ENCODE data around the gene ZSWIM4.

DNA sequence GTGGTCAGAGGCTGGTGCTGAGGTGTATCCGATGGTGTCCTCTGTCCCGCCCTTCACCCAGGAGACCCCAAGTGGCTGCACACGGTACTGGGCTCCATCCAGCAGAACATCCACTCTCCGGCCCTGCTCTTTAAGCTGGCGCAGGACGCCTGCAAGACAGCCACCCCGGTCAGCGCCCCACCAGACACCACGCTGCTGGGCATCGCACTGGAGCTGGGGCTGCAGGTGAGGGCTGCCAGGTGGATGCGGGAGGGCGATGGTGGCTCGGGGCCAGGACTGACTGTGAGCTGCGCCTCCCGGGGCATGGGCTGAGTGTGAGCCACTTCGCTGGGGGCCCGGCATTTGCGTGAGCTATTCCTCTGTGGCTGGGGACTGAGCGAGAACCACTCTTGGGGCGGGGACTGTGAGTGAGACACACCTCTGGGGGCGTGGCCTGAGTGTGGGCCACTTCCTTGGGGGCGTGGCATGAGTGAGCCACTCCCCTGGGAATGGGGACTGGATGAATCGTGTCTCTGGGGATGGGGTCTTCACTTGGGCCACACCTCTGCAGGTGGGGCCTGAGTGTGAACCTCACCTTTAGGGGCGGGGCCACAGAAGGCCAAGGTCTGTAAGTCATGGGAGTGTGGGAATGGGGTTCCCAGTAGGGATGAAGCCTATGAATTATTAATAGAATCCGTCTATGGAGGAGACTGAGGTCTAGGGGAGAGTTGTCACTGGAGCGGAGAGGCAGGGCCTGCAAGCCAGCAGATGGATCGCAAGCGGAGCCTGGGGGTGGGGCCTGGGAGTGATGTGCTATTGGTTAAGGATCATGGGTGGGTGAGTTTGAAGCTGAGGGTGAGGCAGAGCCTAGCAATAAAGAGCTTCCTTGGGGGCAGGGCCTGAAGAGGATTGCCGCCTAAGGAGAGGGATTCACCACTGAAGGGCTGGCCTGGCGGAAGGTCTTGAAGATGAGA, 30.5 kb downstream of the ZSWIM4 start:
- TF ChIP-seq EP300 (IDR thresholded peaks at IDR 0.05) (no peak), POLR2AphosphoS5 (IDR thresholded peaks at IDR 0.05) (no peak)

Measured in stomach (tissue), 4 donors.